ENCODE data around the gene HDAC3.

- TF ChIP-seq POLR2AphosphoS5 (IDR thresholded peaks at IDR 0.05; ENCODE audit: low read depth, low read length) (0 out of 2 replicates have a peak, but pooled peaks have one; percentile 26), POLR2A (IDR thresholded peaks at IDR 0.05; ENCODE audit: low read depth, low read length) (peak; percentile 70; the same call in 1 of the 2 replicates), TAF1 (IDR thresholded peaks at IDR 0.05; ENCODE audit: borderline replicate concordance, low read depth, low read length) (no peak)
Observed at GRCh38 chr5:141650851-141651727, 14.4 kb upstream of the HDAC3 start, which contains the start of gene FCHSD1.

Data from GM12892 (cell line).